Measurements from ENCODE around the gene HMG20A. TPM values are rescaled to one million over a fixed set of nuclear protein-coding genes. Genes with fewer than 3 reads are reported as not detected.
A peak's percentile ranks its signal among the peaks of the same experiment; 100 is the strongest.

Gene HMG20A
- total and polyA plus RNA-seq, 2 of the 13 experiments (the other 11 are each of a cell fraction or from before 2014, with no cell fraction given), result 28.0 to 35.2 TPM

- TF ChIP-seq, protein P1, sequence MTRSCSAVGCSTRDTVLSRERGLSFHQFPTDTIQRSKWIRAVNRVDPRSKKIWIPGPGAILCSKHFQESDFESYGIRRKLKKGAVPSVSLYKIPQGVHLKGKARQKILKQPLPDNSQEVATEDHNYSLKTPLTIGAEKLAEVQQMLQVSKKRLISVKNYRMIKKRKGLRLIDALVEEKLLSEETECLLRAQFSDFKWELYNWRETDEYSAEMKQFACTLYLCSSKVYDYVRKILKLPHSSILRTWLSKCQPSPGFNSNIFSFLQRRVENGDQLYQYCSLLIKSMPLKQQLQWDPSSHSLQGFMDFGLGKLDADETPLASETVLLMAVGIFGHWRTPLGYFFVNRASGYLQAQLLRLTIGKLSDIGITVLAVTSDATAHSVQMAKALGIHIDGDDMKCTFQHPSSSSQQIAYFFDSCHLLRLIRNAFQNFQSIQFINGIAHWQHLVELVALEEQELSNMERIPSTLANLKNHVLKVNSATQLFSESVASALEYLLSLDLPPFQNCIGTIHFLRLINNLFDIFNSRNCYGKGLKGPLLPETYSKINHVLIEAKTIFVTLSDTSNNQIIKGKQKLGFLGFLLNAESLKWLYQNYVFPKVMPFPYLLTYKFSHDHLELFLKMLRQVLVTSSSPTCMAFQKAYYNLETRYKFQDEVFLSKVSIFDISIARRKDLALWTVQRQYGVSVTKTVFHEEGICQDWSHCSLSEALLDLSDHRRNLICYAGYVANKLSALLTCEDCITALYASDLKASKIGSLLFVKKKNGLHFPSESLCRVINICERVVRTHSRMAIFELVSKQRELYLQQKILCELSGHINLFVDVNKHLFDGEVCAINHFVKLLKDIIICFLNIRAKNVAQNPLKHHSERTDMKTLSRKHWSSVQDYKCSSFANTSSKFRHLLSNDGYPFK (CRISPR knock-in tag; IDR thresholded peaks at IDR 0.05; ENCODE audit: borderline replicate concordance), result peak; percentile 81; the same call in 1 of the 2 replicates
- TF ChIP-seq RFXANK (CRISPR knock-in tag; IDR thresholded peaks at IDR 0.05) (0 out of 2 replicates have a peak, but pooled peaks have one; percentile 21), ZNF34 (CRISPR knock-in tag; IDR thresholded peaks at IDR 0.05; ENCODE audit: borderline replicate concordance) (peak; percentile 30; the same call in 1 of the 2 replicates), JARID2 (CRISPR knock-in tag; IDR thresholded peaks at IDR 0.05; ENCODE audit: insufficient replicate concordance) (no peak), ZNF775 (CRISPR knock-in tag; IDR thresholded peaks at IDR 0.05; ENCODE audit: borderline replicate concordance) (no peak), PHF8 (CRISPR knock-in tag; IDR thresholded peaks at IDR 0.05) (peak; percentile 74), ZNF543 (CRISPR knock-in tag; IDR thresholded peaks at IDR 0.05) (peak; percentile 82; the same call in 1 of the 2 replicates), ZNF446 (CRISPR knock-in tag; IDR thresholded peaks at IDR 0.05) (no peak), ZC3H13 (CRISPR knock-in tag; IDR thresholded peaks at IDR 0.05) (no peak), NFRKB (IDR thresholded peaks at IDR 0.05) (no peak), ZSCAN5A (CRISPR knock-in tag; IDR thresholded peaks at IDR 0.05; ENCODE audit: borderline replicate concordance) (no peak), ZNF331 (CRISPR knock-in tag; IDR thresholded peaks at IDR 0.05) (no peak), NPAS2 (CRISPR knock-in tag; IDR thresholded peaks at IDR 0.05; ENCODE audit: borderline replicate concordance) (no peak), ZNF263 (CRISPR knock-in tag; IDR thresholded peaks at IDR 0.05) (no peak), RBM22 (optimal IDR thresholded peaks at IDR 0.05; ENCODE audit: low read length) (peak; percentile 24), ZNF574 (CRISPR knock-in tag; IDR thresholded peaks at IDR 0.05) (no peak), JUNB (CRISPR knock-in tag; IDR thresholded peaks at IDR 0.05; ENCODE audit: borderline replicate concordance) (no peak), ZNF761 (CRISPR knock-in tag; conservative IDR thresholded peaks at IDR 0.05) (0 out of 2 replicates have a peak, but pooled peaks have one; percentile 69), EZH2 (conservative IDR thresholded peaks at IDR 0.05; ENCODE audit: low read depth, low read length) (no peak), HMGA1 (CRISPR knock-in tag; conservative IDR thresholded peaks at IDR 0.05) (no peak), ZNF747 (CRISPR knock-in tag; IDR thresholded peaks at IDR 0.05; ENCODE audit: borderline replicate concordance) (no peak), ZFP90 (CRISPR knock-in tag; IDR thresholded peaks at IDR 0.05; ENCODE audit: borderline replicate concordance) (no peak)
Measured at GRCh38 chr15:77420610-77421369, at the start of gene HMG20A (continued).

Data from HepG2 (cell line).